Esophagus mucosa (tissue), 1 donor: ENCODE measurements around the gene KMT2C. TPM values are rescaled to one million over a fixed set of nuclear protein-coding genes. Genes with fewer than 3 reads are reported as not detected.
"Not testable (repeated sequence)": the region's sequence is repeated elsewhere in the genome, so short reads cannot be mapped to it uniquely, and the experiment has no call there.

Experiments
- ATAC-seq: fragments of 200-7000 bp; cut with Tn5 transposase; one replicate; pipeline ENCODE4 v1.9.1; 2020
- total RNA-seq: library from RNA; stranded (reverse); gene quantifications from one replicate; pipeline ENCODE4 v1.2.4, GENCODE V29; 2023
- donor health status: DM: yes; HTN: yes; CAD: no.

Gene KMT2C
- total RNA-seq, 1 donor from 2014 or later: 48.2 TPM

- no peak for ATAC-seq
Observed at GRCh38 chr7:152307902-152308301, 127.9 kb downstream of the KMT2C start.

- ATAC-seq: not testable (repeated sequence)
Observed at GRCh38 chr7:152299542-152300143, 136.2 kb downstream of the KMT2C start.

- no peak for ATAC-seq
Observed at GRCh38 chr7:152292897-152293296, 142.9 kb downstream of the KMT2C start.

- ATAC-seq: peak; percentile 39
Observed at GRCh38 chr7:152286972-152287371, 148.8 kb downstream of the KMT2C start.

GRCh38 chr7:152286219-152286618 lies 149.6 kb downstream of the KMT2C start:
- ATAC-seq: peak; percentile 56

GRCh38 chr7:152284998-152285397 lies 150.8 kb downstream of the KMT2C start:
- peak; percentile 26 for ATAC-seq

- not testable (repeated sequence) for ATAC-seq
Observed at GRCh38 chr7:152277687-152278086, 158.1 kb downstream of the KMT2C start.

GRCh38 chr7:152270427-152270826 lies 165.4 kb downstream of the KMT2C start:
- ATAC-seq: not testable (repeated sequence)

GRCh38 chr7:152266859-152267258 lies 168.9 kb downstream of the KMT2C start:
- ATAC-seq: not testable (repeated sequence)

GRCh38 chr7:152264915-152265314 lies 170.9 kb downstream of the KMT2C start:
- ATAC-seq: peak; percentile 56

- ATAC-seq: peak; percentile 20
Observed at GRCh38 chr7:152262146-152262545, 173.7 kb downstream of the KMT2C start.

GRCh38 chr7:152259645-152260044 lies 176.2 kb downstream of the KMT2C start:
- not testable (repeated sequence) for ATAC-seq

- ATAC-seq: not testable (repeated sequence)
Observed at GRCh38 chr7:152247851-152248250, 188.0 kb downstream of the KMT2C start.

- not testable (repeated sequence) for ATAC-seq
Observed at GRCh38 chr7:152245417-152245816, 190.4 kb downstream of the KMT2C start.

GRCh38 chr7:152243464-152243863 lies 192.3 kb downstream of the KMT2C start:
- ATAC-seq: not testable (repeated sequence)

GRCh38 chr7:152241301-152241700 lies 194.5 kb downstream of the KMT2C start:
- ATAC-seq: not testable (repeated sequence)

- ATAC-seq: not testable (repeated sequence)
Observed at GRCh38 chr7:152236306-152236705, 199.5 kb downstream of the KMT2C start.

GRCh38 chr7:152234421-152234820 lies 201.4 kb downstream of the KMT2C start:
- ATAC-seq: not testable (repeated sequence)

GRCh38 chr7:152231089-152231488 lies 204.7 kb downstream of the KMT2C start:
- ATAC-seq: no peak

GRCh38 chr7:152219556-152219955 lies 216.2 kb downstream of the KMT2C start:
- ATAC-seq: not testable (repeated sequence)

GRCh38 chr7:152208766-152209165 lies 227.0 kb downstream of the KMT2C start:
- not testable (repeated sequence) for ATAC-seq

GRCh38 chr7:152204417-152204816 lies 231.4 kb downstream of the KMT2C start:
- ATAC-seq: not testable (repeated sequence)

- no peak for ATAC-seq
Observed at GRCh38 chr7:152203095-152203494, 232.7 kb downstream of the KMT2C start.

GRCh38 chr7:152202056-152202455 lies 233.7 kb downstream of the KMT2C start:
- no peak for ATAC-seq

GRCh38 chr7:152200395-152200794 lies 235.4 kb downstream of the KMT2C start:
- ATAC-seq: no peak
